Brain microvascular endothelial cell (primary cell): ENCODE results near the gene MEG3.

Experiments used
- DNase-seq: peaks from one replicate; pipeline ENCODE4 v3.0.0-alpha.2; 2020
- H3K27ac ChIP-seq: fragments of 250-450 bp; sonication (Bioruptor Pico); 2 replicates; pipeline ENCODE4 v1.5.1; 2020; ENCODE audit warnings: mild to moderate bottlenecking, moderate library complexity
- H3K27me3 ChIP-seq: fragments of 250-450 bp; sonication (Bioruptor Pico); replicated peaks from 2 replicates; pipeline ENCODE4 v1.5.1; 2020; ENCODE audit warnings: mild to moderate bottlenecking
- H3K36me3 ChIP-seq: fragments of 250-450 bp; sonication (Bioruptor Pico); replicated peaks from 2 replicates; pipeline ENCODE4 v1.5.1; 2020; ENCODE audit warnings: mild to moderate bottlenecking
- H3K4me3 ChIP-seq: 2 replicates; pipeline ENCODE4 v1.5.1; 2011; ENCODE audit warnings: low read depth, mild to moderate bottlenecking, control low read depth, low read length, moderate library complexity
- in situ Hi-C: cut with HindIII; loops from 2 replicates; pipeline ENCODE4 v1.10.0; 2017; ENCODE audit warnings: low sequenced_read_pairs, low pct_ligation_motif_present
- TF ChIP-seq, protein P1 (sequence below): IDR thresholded peaks from 2 replicates; pipeline ENCODE4 v1.5.1; 2011; ENCODE audit warnings: low read depth, mild to moderate bottlenecking, moderate library complexity, low read length, control low read depth, inconsistent platforms; ENCODE audit errors: missing control alignments

The MEG3 gene

DNA sequence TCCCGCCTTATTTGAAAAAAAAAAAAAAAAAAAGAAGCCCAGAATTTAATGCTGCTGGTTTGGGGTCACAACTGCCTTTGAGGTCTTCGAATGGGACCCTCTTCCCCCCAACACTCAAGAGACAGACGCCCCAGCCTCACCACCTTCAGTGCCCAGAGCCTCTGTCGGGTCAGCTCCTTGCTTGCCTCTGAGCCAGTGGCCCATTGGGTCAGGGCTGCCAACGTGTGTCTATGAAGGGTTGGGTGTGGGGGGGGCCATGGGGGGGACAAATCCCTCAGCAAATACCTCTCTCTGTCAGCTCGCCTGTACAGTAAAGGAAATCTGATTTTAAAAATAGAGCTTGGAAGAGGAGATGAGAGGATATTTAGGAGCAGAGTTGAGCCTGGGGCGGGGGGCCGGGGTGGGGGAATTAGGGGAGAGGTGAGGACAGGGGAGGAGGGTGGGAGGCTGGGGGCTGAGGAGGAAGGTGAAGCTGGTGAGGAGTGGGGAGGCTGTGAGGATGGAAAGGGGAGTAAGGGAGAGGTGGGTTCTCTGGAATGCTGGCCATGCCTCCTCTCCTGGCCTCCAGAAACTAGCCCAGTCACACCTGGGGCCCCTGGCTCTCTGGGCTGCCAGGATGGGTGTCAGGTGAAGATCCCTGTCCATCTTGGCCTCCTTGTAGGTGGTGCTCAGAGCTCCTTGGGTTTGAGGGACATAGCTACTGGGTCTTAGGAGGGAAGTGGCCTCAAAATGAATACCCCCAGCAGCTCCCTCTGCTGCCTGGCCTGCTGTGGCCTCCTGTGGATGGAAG is 64.3 kb downstream of the MEG3 start:
- TF ChIP-seq, protein P1, sequence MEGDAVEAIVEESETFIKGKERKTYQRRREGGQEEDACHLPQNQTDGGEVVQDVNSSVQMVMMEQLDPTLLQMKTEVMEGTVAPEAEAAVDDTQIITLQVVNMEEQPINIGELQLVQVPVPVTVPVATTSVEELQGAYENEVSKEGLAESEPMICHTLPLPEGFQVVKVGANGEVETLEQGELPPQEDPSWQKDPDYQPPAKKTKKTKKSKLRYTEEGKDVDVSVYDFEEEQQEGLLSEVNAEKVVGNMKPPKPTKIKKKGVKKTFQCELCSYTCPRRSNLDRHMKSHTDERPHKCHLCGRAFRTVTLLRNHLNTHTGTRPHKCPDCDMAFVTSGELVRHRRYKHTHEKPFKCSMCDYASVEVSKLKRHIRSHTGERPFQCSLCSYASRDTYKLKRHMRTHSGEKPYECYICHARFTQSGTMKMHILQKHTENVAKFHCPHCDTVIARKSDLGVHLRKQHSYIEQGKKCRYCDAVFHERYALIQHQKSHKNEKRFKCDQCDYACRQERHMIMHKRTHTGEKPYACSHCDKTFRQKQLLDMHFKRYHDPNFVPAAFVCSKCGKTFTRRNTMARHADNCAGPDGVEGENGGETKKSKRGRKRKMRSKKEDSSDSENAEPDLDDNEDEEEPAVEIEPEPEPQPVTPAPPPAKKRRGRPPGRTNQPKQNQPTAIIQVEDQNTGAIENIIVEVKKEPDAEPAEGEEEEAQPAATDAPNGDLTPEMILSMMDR = no peak
- DNase-seq = no peak
- peaks cover 53% of the 10 kb centered on the region for H3K36me3 ChIP-seq
- in situ Hi-C loops = no loop called here
- H3K27me3 ChIP-seq = no peaks in the 10 kb centered on the region
- no peak overlapping the region for H3K4me3 ChIP-seq
- H3K27ac ChIP-seq = no peak overlapping the region

DNA sequence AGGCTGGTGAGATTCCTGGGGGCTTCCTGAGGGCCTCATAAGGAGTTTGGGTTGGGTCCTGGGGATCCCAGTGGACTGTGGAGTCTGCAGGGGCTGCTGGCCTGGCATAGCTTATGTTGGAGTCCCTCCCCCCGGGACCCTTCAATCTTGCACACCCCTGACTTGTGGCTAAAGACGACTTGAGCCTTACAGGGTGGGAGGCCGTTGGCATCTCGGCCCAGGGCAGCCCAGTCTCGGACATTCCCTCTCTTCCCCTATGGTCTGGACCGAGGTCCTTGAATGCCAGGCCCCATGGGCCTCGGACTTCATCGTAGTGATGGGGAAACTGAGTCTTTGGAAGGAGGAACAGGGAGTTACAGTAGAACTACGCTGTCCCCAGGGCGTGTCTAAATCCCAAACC is 65.1 kb downstream of the MEG3 start:
- TF ChIP-seq, protein P1 = no peak
- no peak for DNase-seq
- H3K36me3 ChIP-seq = peaks cover 52% of the 10 kb centered on the region
- H3K4me3 ChIP-seq = no peak overlapping the region
- no peak overlapping the region for H3K27ac ChIP-seq
- in situ Hi-C loops = no loop called here
- H3K27me3 ChIP-seq = no peaks in the 10 kb centered on the region

DNA sequence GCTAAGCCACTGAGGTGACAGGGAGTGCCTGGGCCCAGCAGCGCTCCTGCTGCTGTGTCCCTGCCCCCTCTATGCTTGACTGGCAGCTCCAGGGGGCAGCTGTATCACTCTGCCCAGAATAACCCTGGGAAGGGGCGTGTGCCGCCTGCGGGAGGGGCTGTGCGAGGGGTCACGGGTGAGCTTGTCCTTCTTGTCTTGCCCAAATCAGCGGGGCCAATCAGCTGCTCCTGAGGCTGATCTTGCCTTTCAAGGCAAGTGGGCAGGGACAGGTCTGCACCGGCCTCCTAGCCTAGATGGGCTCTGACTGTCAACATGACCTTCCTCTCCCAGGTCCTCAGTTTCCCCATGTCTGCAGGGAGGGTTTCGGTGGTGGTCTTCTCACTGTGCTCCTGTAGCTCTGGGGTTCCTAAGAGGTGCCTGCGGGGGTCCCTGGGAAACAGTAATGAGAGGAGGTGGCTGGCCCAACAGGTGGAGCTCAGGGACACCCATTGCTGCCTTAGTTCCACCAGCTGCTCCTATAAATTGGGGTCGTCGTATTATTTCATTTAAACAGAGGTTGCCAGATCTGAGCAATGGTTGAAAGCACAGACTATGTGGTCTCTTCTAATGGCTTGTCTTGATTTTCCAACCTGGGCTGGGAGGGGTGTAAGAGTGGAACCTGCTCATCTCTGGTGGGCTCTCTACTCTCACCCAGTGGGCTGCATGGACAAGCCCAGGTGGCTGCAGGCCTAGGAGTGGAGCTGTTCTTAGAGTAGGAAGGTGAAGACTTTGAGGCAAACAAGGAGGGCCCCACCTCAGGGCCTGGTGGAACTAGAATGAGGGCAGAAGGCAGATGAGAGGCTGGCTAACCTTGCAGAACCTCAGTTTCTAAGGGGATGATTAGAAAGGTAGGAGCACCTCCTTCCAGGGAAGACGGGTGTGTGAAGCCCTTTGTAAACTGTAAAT is 65.9 kb downstream of the MEG3 start:
- TF ChIP-seq, protein P1 = no peak
- Histone ChIP-seq H3K36me3 (peaks cover 54% of the 10 kb centered on the region), H3K27me3 (no peaks in the 10 kb centered on the region), H3K4me3 (no peak overlapping the region), H3K27ac (no peak overlapping the region)
- in situ Hi-C loops = no loop called here
- DNase-seq = no peak

DNA sequence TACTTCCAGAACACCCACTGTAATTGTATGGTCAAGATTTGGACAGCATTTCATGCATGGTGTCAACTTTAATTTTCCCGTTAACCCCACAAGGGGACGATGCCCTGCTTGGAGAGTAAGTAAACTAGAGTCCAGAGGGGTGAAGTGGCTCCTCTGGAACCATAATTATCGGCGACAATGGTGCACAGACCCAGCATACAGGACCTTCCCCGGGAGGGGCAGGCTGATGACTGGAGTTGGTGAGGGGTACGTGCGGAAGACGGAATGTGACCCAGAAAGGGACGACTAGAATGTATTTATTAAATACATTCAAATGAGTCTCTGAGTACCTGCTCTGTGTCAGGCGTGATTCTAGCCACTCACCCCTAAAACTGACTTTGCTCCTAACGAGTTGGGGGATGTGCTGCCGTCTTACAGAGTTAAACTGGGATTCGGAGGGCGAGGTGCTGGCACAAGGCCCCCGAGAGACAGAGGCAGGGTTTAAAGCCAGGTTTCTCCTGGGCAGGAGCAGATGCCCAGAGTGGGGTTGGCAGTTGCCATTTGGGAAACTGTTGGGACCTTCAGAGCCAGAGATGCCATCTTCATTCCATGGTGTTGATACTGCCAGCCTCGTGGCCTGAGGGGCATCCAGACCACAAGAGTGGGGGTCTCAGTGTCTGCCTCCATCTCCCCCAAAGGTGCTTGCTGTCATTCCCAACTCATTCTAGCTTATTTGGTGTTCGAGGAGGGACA is 66.7 kb downstream of the MEG3 start:
- no peaks in the 10 kb centered on the region for H3K27me3 ChIP-seq
- no peak overlapping the region for H3K27ac ChIP-seq
- TF ChIP-seq, protein P1 = no peak
- in situ Hi-C loops = no loop called here
- no peak overlapping the region for H3K4me3 ChIP-seq
- no peak for DNase-seq
- peaks cover 52% of the 10 kb centered on the region for H3K36me3 ChIP-seq

DNA sequence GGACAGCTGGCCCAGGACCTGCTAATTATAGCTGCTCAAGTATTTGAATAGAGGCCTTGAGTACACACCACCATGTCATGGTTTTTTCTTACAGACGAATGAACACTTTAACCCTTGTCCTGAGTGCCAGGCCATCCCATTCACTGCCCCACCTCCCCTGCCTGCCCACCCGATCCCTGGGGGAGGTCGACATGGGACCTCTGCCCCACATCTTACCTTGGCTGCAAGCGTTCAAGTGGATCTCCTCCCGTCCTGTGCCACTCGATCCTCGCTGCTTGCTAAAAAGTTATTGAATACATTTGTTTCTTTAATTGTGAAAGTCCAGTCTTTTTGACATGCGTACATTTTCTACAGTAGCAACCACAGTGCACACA is 67.3 kb downstream of the MEG3 start:
- no peak for DNase-seq
- Histone ChIP-seq H3K27me3 (no peaks in the 10 kb centered on the region), H3K4me3 (no peak overlapping the region), H3K27ac (no peak overlapping the region), H3K36me3 (peaks cover 57% of the 10 kb centered on the region)
- TF ChIP-seq, protein P1 = no peak
- in situ Hi-C loops = no loop called here
